GM18526 (cell line): ENCODE measurements around the gene TFPT.
A peak's percentile ranks its signal among the peaks of the same experiment; 100 is the strongest.

Source experiments
- POLR2A ChIP-seq: IDR thresholded peaks from 3 replicates; pipeline ENCODE4 v1.6.1; 2011; ENCODE audit not compliant: insufficient read length; ENCODE audit errors: extremely low read depth

The TFPT gene

GRCh38 chr19:54136086-54136863, 20.8 kb upstream of the TFPT start:
- TF ChIP-seq POLR2A: no peak

- TF ChIP-seq POLR2A: no peak
Measured at GRCh38 chr19:54133957-54134590, 18.6 kb upstream of the TFPT start.

GRCh38 chr19:54133312-54133956, 18.0 kb upstream of the TFPT start:
- TF ChIP-seq POLR2A: no peak

- TF ChIP-seq POLR2A: no peak
Measured at GRCh38 chr19:54129617-54129996, 14.2 kb upstream of the TFPT start.

GRCh38 chr19:54128796-54129616, 13.5 kb upstream of the TFPT start:
- no peak for TF ChIP-seq POLR2A

GRCh38 chr19:54128441-54128725, 12.9 kb upstream of the TFPT start:
- no peak for TF ChIP-seq POLR2A

GRCh38 chr19:54127688-54128440, 12.4 kb upstream of the TFPT start:
- no peak for TF ChIP-seq POLR2A

- no peak for TF ChIP-seq POLR2A
Measured at GRCh38 chr19:54125713-54126112, 10.3 kb upstream of the TFPT start.

- TF ChIP-seq POLR2A: no peak
Measured at GRCh38 chr19:54124393-54124792, 8.9 kb upstream of the TFPT start.

- TF ChIP-seq POLR2A: no peak
Measured at GRCh38 chr19:54123682-54124081, 8.2 kb upstream of the TFPT start.

- TF ChIP-seq POLR2A: no peak
Measured at GRCh38 chr19:54121259-54121658, 5.8 kb upstream of the TFPT start.

- peak; percentile 32 for TF ChIP-seq POLR2A
Measured at GRCh38 chr19:54114340-54115108, 933 bp downstream of the TFPT start.

- TF ChIP-seq POLR2A: no peak
Measured at GRCh38 chr19:54109651-54110050, 5.8 kb downstream of the TFPT start.

GRCh38 chr19:54108496-54108895, 7.0 kb downstream of the TFPT start:
- no peak for TF ChIP-seq POLR2A
